H1 (cell line): Measurements from ENCODE around the gene CST6. TPM values are rescaled to one million over a fixed set of nuclear protein-coding genes. Genes with fewer than 3 reads are reported as not detected.
A peak's percentile ranks its signal among the peaks of the same experiment; 100 is the strongest.

Experiments used
- CTCF ChIA-PET: fragments of 300-600 bp; sonication (Branson Sonifier 250); formaldehyde crosslinking; loops from one replicate; lab custom pipeline; 2021; ENCODE audit not compliant: partially characterized antibody; lab: Charles Lee
- POLR2A ChIA-PET: fragments of 300-600 bp; sonication (Branson Sonifier 250); formaldehyde crosslinking; loops from one replicate; lab custom pipeline; 2021; ENCODE audit warnings: inconsistent platforms; ENCODE audit not compliant: partially characterized antibody; lab: Charles Lee
- DNase-seq, 2 experiments: peaks; one replicate each; pipeline versions ENCODE4 v3.0.0 to v3.0.0-alpha.2; 2010 to 2022; ENCODE audit warnings: low spot score in 2 of 2, low read depth in 1 of 2, mixed read lengths in 1 of 2
- FAIRE-seq: peaks from 2 replicates; lab custom pipeline; 2011; peaks lifted over from hg19 to GRCh38; lab: Jason Lieb, UNC
- H2AFZ ChIP-seq: 2 replicates; pipeline ENCODE4 v1.8.1; 2012; ENCODE audit warnings: low read length, inconsistent platforms
- H2AK5ac ChIP-seq: 2 replicates; pipeline ENCODE4 v1.6.1; 2013; ENCODE audit warnings: low read depth, low read length
- H2BK120ac ChIP-seq: replicated peaks from 2 replicates; pipeline ENCODE3; 2013; ENCODE audit warnings: low read depth, low read length, inconsistent platforms
- H2BK12ac ChIP-seq: 2 replicates; pipeline ENCODE4 v1.6.1; 2013; ENCODE audit warnings: low read depth, low read length
- H2BK15ac ChIP-seq: 2 replicates; pipeline ENCODE4 v1.6.1; 2013; ENCODE audit warnings: low read length
- H2BK20ac ChIP-seq: 2 replicates; pipeline ENCODE4 v1.6.1; 2013; ENCODE audit warnings: low read length
- H2BK5ac ChIP-seq: 2 replicates; pipeline ENCODE4 v1.6.1; 2013; ENCODE audit warnings: low read depth, low read length
- H3K14ac ChIP-seq: 2 replicates; pipeline ENCODE4 v1.6.1; 2013; ENCODE audit warnings: inconsistent platforms; ENCODE audit not compliant: insufficient read length
- H3K18ac ChIP-seq: 2 replicates; pipeline ENCODE4 v1.6.1; 2013; ENCODE audit warnings: low read length; ENCODE audit errors: extremely low read depth
- H3K23ac ChIP-seq: 2 replicates; pipeline ENCODE4 v1.6.1; 2013; ENCODE audit warnings: inconsistent platforms; ENCODE audit not compliant: insufficient read length
- H3K23me2 ChIP-seq: 2 replicates; pipeline ENCODE4 v1.6.1; 2013; ENCODE audit warnings: low read depth, low read length
- H3K27ac ChIP-seq: 2 replicates; pipeline ENCODE4 v1.6.1; 2011; ENCODE audit warnings: low read depth, low read length, inconsistent platforms
- H3K27me3 ChIP-seq, 4 experiments: replicated peaks in 1 of 4; 1 replicate in 1 of 4; 2 replicates in 3 of 4; pipeline versions ENCODE4 v1.6.1 to v1.8.1; 2011 to 2013; ENCODE audit warnings: low read length in 3 of 4, mild to moderate bottlenecking in 3 of 4, inconsistent platforms in 2 of 4, mixed read lengths in 2 of 4, moderate library complexity in 1 of 4; ENCODE audit not compliant: control insufficient read depth in 3 of 4, insufficient read depth in 3 of 4; ENCODE audit errors: extremely low read depth in 1 of 4
- H3K36me3 ChIP-seq, 4 experiments: 2 replicates each; pipeline versions ENCODE4 v1.6.1 to v1.8.1; 2011 to 2013; ENCODE audit warnings: mild to moderate bottlenecking in 4 of 4, low read length in 3 of 4, moderate library complexity in 2 of 4, control low read depth in 1 of 4, inconsistent platforms in 1 of 4; ENCODE audit not compliant: insufficient read depth in 4 of 4, control insufficient read depth in 2 of 4
- H3K4ac ChIP-seq: replicated peaks from 2 replicates; pipeline ENCODE3; 2013; ENCODE audit warnings: low read length, low read depth, mixed read lengths, inconsistent platforms; ENCODE audit not compliant: insufficient read length
- H3K4me1 ChIP-seq, 4 experiments: replicated peaks in 1 of 4; 1 replicate in 1 of 4; 2 replicates in 3 of 4; pipeline versions ENCODE4 v1.6.1 to v1.8.1; 2011 to 2013; ENCODE audit warnings: low read length in 3 of 4, inconsistent platforms in 2 of 4, mixed read lengths in 1 of 4; ENCODE audit not compliant: insufficient read depth in 4 of 4, control insufficient read depth in 3 of 4
- H3K4me2 ChIP-seq, 2 experiments: 2 replicates each; pipeline versions ENCODE4 v1.6.1 to v1.8.1; 2011 to 2013; ENCODE audit warnings: low read depth in 2 of 2, low read length in 2 of 2, control low read depth in 1 of 2, inconsistent platforms in 1 of 2, mild to moderate bottlenecking in 1 of 2; ENCODE audit not compliant: insufficient read depth in 1 of 2
- H3K4me3 ChIP-seq, 4 experiments: fragments of 200-600, 300-600 bp in 1 of 4; sonication (generic), shearing (Covaris generic), sonication (Bioruptor Twin) in 1 of 4; 2 replicates each; pipeline versions ENCODE4 v1.5.1 to v1.8.1; 2011 to 2016; ENCODE audit warnings: low read length in 4 of 4, low read depth in 3 of 4, control low read depth in 2 of 4, inconsistent platforms in 2 of 4, mild to moderate bottlenecking in 2 of 4, mixed read lengths in 1 of 4, moderate library complexity in 1 of 4; ENCODE audit not compliant: insufficient read depth in 2 of 4; ENCODE audit errors: extremely low read depth in 1 of 4
- H3K56ac ChIP-seq: replicated peaks from 2 replicates; pipeline ENCODE3; 2013; ENCODE audit warnings: low read depth, mild to moderate bottlenecking, mixed read lengths, low read length, inconsistent platforms; ENCODE audit not compliant: insufficient read length
- H3K79me1 ChIP-seq: 2 replicates; pipeline ENCODE4 v1.6.1; 2013; ENCODE audit warnings: low read depth, low read length, control low read depth
- H3K79me2 ChIP-seq, 2 experiments: 2 replicates each; pipeline versions ENCODE4 v1.6.1 to v1.8.1; 2012 to 2013; ENCODE audit warnings: low read length in 2 of 2, mild to moderate bottlenecking in 2 of 2, inconsistent platforms in 1 of 2; ENCODE audit not compliant: insufficient read depth in 2 of 2, control insufficient read depth in 1 of 2
- H3K9ac ChIP-seq, 4 experiments: replicated peaks in 1 of 4; 1 replicate in 1 of 4; 2 replicates in 3 of 4; pipeline versions ENCODE4 v1.6.1 to v1.8.1; 2011 to 2013; ENCODE audit warnings: low read depth in 3 of 4, low read length in 3 of 4, control low read depth in 2 of 4, mild to moderate bottlenecking in 2 of 4, moderate library complexity in 2 of 4, inconsistent platforms in 1 of 4; ENCODE audit errors: extremely low read depth in 1 of 4
- H3K9me3 ChIP-seq, 2 experiments: 2 replicates each; pipeline versions ENCODE4 v1.6.1 to v1.8.1; 2012 to 2013; ENCODE audit warnings: mild to moderate bottlenecking in 2 of 2, moderate library complexity in 2 of 2, control low read depth in 1 of 2, inconsistent platforms in 1 of 2, low read depth in 1 of 2, low read length in 1 of 2, mixed read lengths in 1 of 2; ENCODE audit not compliant: insufficient read depth in 2 of 2
- H4K20me1 ChIP-seq, 2 experiments: replicated peaks in 1 of 2; 2 replicates each; pipeline versions ENCODE3 to v1.8.1; 2011 to 2013; ENCODE audit warnings: inconsistent platforms in 2 of 2, low read length in 2 of 2, mild to moderate bottlenecking in 1 of 2; ENCODE audit not compliant: insufficient read depth in 2 of 2, control insufficient read depth in 1 of 2
- H4K5ac ChIP-seq: 2 replicates; pipeline ENCODE4 v1.6.1; 2013; ENCODE audit warnings: low read length, low read depth, mixed read lengths, inconsistent platforms; ENCODE audit not compliant: insufficient read length
- H4K8ac ChIP-seq: 2 replicates; pipeline ENCODE4 v1.8.0; 2013; ENCODE audit warnings: mild to moderate bottlenecking, moderate library complexity, low read length, inconsistent platforms; ENCODE audit not compliant: insufficient read depth; ENCODE audit errors: extremely low read depth
- H4K91ac ChIP-seq: replicated peaks from 2 replicates; pipeline ENCODE3; 2013; ENCODE audit warnings: low read length, mixed read lengths, inconsistent platforms; ENCODE audit not compliant: insufficient read length
- ASH2L ChIP-seq: fragments of 200-600, 300-600 bp; sonication (generic); IDR thresholded peaks from one replicate; pipeline ENCODE4 v1.7.1; 2017; ENCODE audit warnings: low read length
- CBX8 ChIP-seq: fragments of 300-800, 300-1000 bp; sonication (generic); IDR thresholded peaks from 2 replicates; pipeline ENCODE4 v1.7.1; 2016; ENCODE audit warnings: low read depth, low read length, borderline replicate concordance
- HDAC2 ChIP-seq, 2 experiments: fragments of 300-600 bp in 1 of 2; sonication (generic) in 1 of 2; IDR thresholded peaks; 2 replicates each; pipeline ENCODE4 v1.6.1; 2011 to 2012; ENCODE audit warnings: low read depth in 2 of 2, low read length in 2 of 2, mild to moderate bottlenecking in 2 of 2, moderate library complexity in 2 of 2, borderline replicate concordance in 1 of 2, inconsistent platforms in 1 of 2
- MAX ChIP-seq: IDR thresholded peaks from 2 replicates; pipeline ENCODE4 v1.6.1; 2012; ENCODE audit warnings: inconsistent platforms
- RNF2 ChIP-seq: fragments of 200-900, 300-1000 bp; sonication (generic); IDR thresholded peaks from 2 replicates; pipeline ENCODE4 v1.7.1; 2016; ENCODE audit warnings: borderline replicate concordance, low read depth, mild to moderate bottlenecking, antibody characterized with exemption, low read length; ENCODE audit not compliant: poor library complexity, severe bottlenecking; ENCODE audit errors: missing control alignments
- SP2 ChIP-seq: IDR thresholded peaks from 2 replicates; pipeline ENCODE4 v1.6.1; 2012; ENCODE audit warnings: mild to moderate bottlenecking, low read length, inconsistent platforms
- USF2 ChIP-seq: IDR thresholded peaks from 2 replicates; pipeline ENCODE4 v1.6.1; 2011; ENCODE audit warnings: low read length, improper control_type of control experiment
- WGBS, 2 experiments: shearing (Covaris generic) in 1 of 2; methylation state at CpG; one replicate each; pipeline versions ENCODE4 v1.1.6 to v1.1.7; 2013 to 2015; ENCODE audit warnings: low lambda C conversion rate in 2 of 2, mixed read lengths in 2 of 2, inconsistent platforms in 1 of 2, low coverage in 1 of 2, missing lambda C conversion rate in 1 of 2; ENCODE audit not compliant: insufficient replicate concordance in 2 of 2, insufficient coverage in 1 of 2, insufficient read length in 1 of 2; ENCODE audit errors: extremely low coverage in 1 of 2, missing lambda C conversion rate in 1 of 2; 5-methylcytosine and 5-hydroxymethylcytosine counted together
- long read RNA-seq, 2 experiments: library from RNA in 1 of 2; library from capped mRNA in 1 of 2; stranded (forward); transcript quantifications; one replicate each; pipeline ENCODE4 v2.0.0, GENCODE V29; 2021; ENCODE audit warnings: inconsistent platforms in 1 of 2
- polyA minus RNA-seq, 3 experiments: library from RNA; depleted of rRNA, polyadenylated mRNA; stranded (reverse); fragments of >200 nt; gene quantifications; 1 replicate in 2 of 3; 2 replicates in 1 of 3; pipeline ENCODE4 v1.2.3, GENCODE V29; 2011
- polyA plus RNA-seq, 7 experiments: library from polyadenylated mRNA; depleted of rRNA in 3 of 7; stranded (reverse) in 5 of 7; unstranded in 2 of 7; fragments of >200 nt in 5 of 7; fragments of 200-250 nt in 2 of 7; gene quantifications; 1 replicate in 5 of 7; 2 replicates in 1 of 7; 4 replicates in 1 of 7; pipeline versions ENCODE4 v1.2.1 to v1.2.3, GENCODE V29; 2011 to 2013; ENCODE audit warnings: missing spikeins in 2 of 7, mixed read lengths in 2 of 7
- total RNA-seq: library from RNA; stranded (reverse); fragmentation: NEBNext Ultra II Directional; extraction: Animal tissue kit (Norgen Biotek cat#: 25700); gene quantifications from 2 replicates; pipeline ENCODE4 v1.2.1, GENCODE V29; 2021

The CST6 gene
- total RNA-seq (1.6 and 1.8 TPM in 2 replicates), polyA plus RNA-seq (2011; rRNA removed) (7.6 and 8.6 TPM in 2 replicates), polyA minus RNA-seq (2011; rRNA and poly(A)+ RNA removed) (1.0 TPM in 1 of 2 replicates, not detected in the other)
- polyA plus RNA-seq (2011; cell fraction: cytosol; rRNA removed), result 7.3 TPM
- 5.4 TPM for polyA plus RNA-seq (2011; cell fraction: nucleus; rRNA removed)
- 1.7 to 3.7 TPM (median 3.2 TPM) in 4 replicates for polyA plus RNA-seq (2012, experiment 1 of 2)
- polyA plus RNA-seq (2012, experiment 2 of 2), result 2.0 TPM
- polyA plus RNA-seq (2013, experiment 1 of 2), result 2.4 TPM
- polyA plus RNA-seq (2013, experiment 2 of 2), result 3.8 TPM
- not detected for polyA minus RNA-seq (2011; cell fraction: cytosol; rRNA and poly(A)+ RNA removed)
- polyA minus RNA-seq (2011; cell fraction: nucleus; rRNA and poly(A)+ RNA removed), result not detected
- long read RNA-seq, experiment 1, partial matches to known transcripts, result 1 of 5 reads
- long read RNA-seq, experiment 1, other reads (novel, unspliced or antisense), result 0 of 5 reads
- long read RNA-seq, experiment 2, result 0 reads

GRCh38 chr11:66011785-66012303 lies at the start of gene CST6:
CST6 (plus strand) TSS chr11:66012008; CDS start chr11:66012045, 37 bp downstream.
- H3K4me1 ChIP-seq, result peaks cover 0 to 17% (median 7%) of the 10 kb centered on the region in 4 experiments; a peak in 5 of 7 replicates
- ChIA-PET CTCF (interaction anchor here (1.1 to 6.4 kb wide), 8 partner anchors 8 to 143 kb away, joined by 3 to 35 read pairs (median 6); partner anchors contain the start of gene PACS1), POLR2A (interaction anchor here (1.3 to 3.5 kb wide), 4 partner anchors 9 to 121 kb away, joined by 3 to 15 read pairs (median 4); partner anchors contain the start of genes BANF1, CCDC85B and EIF1AD)
- peak within 1 kb of the TSS; percentile 49 to 66 for H3K4me2 ChIP-seq
- H3K4ac ChIP-seq, result peak within 1 kb of the TSS; percentile 67
- no peaks in the 10 kb centered on the region for H3K36me3 ChIP-seq
- no peaks in the 10 kb centered on the region for H3K79me1 ChIP-seq
- H3K27me3 ChIP-seq, result peaks cover 6 to 26% (median 24%) of the 10 kb centered on the region in 4 experiments
- no peaks in the 10 kb centered on the region for H3K9me3 ChIP-seq
- peak within 1 kb of the TSS; percentile 2 to 54 (median 36); a peak in 7 of 8 replicates for H3K4me3 ChIP-seq
- H2BK20ac ChIP-seq, result no peak within 1 kb of the TSS
- no peak within 1 kb of the TSS for H3K27ac ChIP-seq
- no peak within 1 kb of the TSS for H2BK5ac ChIP-seq
- H4K91ac ChIP-seq, result no peak within 1 kb of the TSS
- H2BK12ac ChIP-seq, result peak within 1 kb of the TSS; percentile 14; the same call in 1 of the 2 replicates
- no peaks in the 10 kb centered on the region for H4K20me1 ChIP-seq
- 8% methylated on average over 54 of the region's 61 CpGs; no CpG with 5 or more reads in 1 of the 2 experiments for WGBS, 2 experiments
- FAIRE-seq (no peak), DNase-seq (peak in 1 of 2 experiments; percentile 69)
- H3K23ac ChIP-seq, result no peak within 1 kb of the TSS
- no peak within 1 kb of the TSS for H2AK5ac ChIP-seq
- H2BK120ac ChIP-seq, result no peak within 1 kb of the TSS
- no peak within 1 kb of the TSS; a peak in 1 of 7 replicates for H3K9ac ChIP-seq
- no peak within 1 kb of the TSS for H3K14ac ChIP-seq
- H3K79me2 ChIP-seq, result no peaks in the 10 kb centered on the region
- peak within 1 kb of the TSS; percentile 28 for H3K18ac ChIP-seq
- peak within 1 kb of the TSS; percentile 58; the same call in 1 of the 2 replicates for H4K8ac ChIP-seq
- no peak within 1 kb of the TSS for H3K56ac ChIP-seq
- no peak within 1 kb of the TSS for H4K5ac ChIP-seq
- H3K23me2 ChIP-seq, result peaks cover 2% of the 10 kb centered on the region; the same call in 1 of the 2 replicates
- H2AFZ ChIP-seq, result peak within 1 kb of the TSS; percentile 79; the same call in 1 of the 2 replicates
- H2BK15ac ChIP-seq, result peak within 1 kb of the TSS; percentile 61; the same call in 1 of the 2 replicates
- TF ChIP-seq SP2 (no peak), HDAC2 (IDR thresholded peaks at IDR 0.05; ENCODE audit: borderline replicate concordance in 1 of 2, low read depth in 2 of 2, low read length in 2 of 2) (0 out of 4 replicates have a peak, but pooled peaks of 1 of the 2 experiments have one; percentile 22), USF2 (no peak), RNF2 (peak; percentile 59), CBX8 (no peak), ASH2L (peak; percentile 56), MAX (peak; percentile 98)
